Esophagus squamous epithelium (tissue), 4 donors: Measurements from ENCODE around the gene ITPR2.

Source experiments
- POLR2A ChIP-seq, 4 donors: fragments of 450-650 bp; IDR thresholded peaks; one replicate each; pipeline ENCODE4 v1.6.1; 2017; ENCODE audit warnings: antibody characterized with exemption in 4 of 4, mild to moderate bottlenecking in 4 of 4, moderate library complexity in 3 of 4
- TF ChIP-seq, protein P1 (sequence below), 6 experiments: fragments of 450-650 bp in 4 of 6; fragments of 200-600 bp in 2 of 6; sonication (generic) in 2 of 6; IDR thresholded peaks; one replicate each; pipeline ENCODE4 v1.5.1; 2016 to 2019; ENCODE audit warnings: antibody characterized with exemption in 6 of 6, mild to moderate bottlenecking in 4 of 6, moderate library complexity in 4 of 6

DNA sequence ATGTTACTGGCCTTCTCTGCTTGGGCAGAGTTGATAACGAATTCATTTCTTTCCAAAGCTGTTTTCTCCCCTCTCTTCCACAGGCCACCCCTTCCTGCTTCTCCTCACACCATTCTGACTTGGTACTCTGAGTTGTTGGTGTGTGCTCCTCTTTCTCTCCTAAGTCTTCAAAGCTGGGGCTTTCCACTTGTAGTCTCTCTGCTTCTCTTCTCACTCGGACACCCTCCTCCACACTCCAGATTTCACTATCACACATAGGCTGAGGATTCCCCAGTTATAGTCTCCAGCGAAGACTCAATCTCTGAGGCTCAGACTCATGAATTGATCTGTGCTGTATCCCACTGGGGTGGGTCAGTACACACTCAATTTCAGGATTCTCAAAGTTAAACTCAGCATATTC is 436.6 kb downstream of the ITPR2 start:
- TF ChIP-seq, protein P1, sequence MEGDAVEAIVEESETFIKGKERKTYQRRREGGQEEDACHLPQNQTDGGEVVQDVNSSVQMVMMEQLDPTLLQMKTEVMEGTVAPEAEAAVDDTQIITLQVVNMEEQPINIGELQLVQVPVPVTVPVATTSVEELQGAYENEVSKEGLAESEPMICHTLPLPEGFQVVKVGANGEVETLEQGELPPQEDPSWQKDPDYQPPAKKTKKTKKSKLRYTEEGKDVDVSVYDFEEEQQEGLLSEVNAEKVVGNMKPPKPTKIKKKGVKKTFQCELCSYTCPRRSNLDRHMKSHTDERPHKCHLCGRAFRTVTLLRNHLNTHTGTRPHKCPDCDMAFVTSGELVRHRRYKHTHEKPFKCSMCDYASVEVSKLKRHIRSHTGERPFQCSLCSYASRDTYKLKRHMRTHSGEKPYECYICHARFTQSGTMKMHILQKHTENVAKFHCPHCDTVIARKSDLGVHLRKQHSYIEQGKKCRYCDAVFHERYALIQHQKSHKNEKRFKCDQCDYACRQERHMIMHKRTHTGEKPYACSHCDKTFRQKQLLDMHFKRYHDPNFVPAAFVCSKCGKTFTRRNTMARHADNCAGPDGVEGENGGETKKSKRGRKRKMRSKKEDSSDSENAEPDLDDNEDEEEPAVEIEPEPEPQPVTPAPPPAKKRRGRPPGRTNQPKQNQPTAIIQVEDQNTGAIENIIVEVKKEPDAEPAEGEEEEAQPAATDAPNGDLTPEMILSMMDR (IDR thresholded peaks at IDR 0.05): no peak
- TF ChIP-seq POLR2A (IDR thresholded peaks at IDR 0.05): no peak
